Measurements from ENCODE around the gene SPRYD3.
"Not testable (repeated sequence)": the region's sequence is repeated elsewhere in the genome, so short reads cannot be mapped to it uniquely, and the experiment has no call there.

SPRYD3 gene

GRCh38 chr12:53102883-53103807 is 24.0 kb upstream of the SPRYD3 start, which contains the start of gene SOAT2:
TSS of gene SOAT2 (plus strand) at chr12:53103486. CDS start at chr12:53103578, 92 bp downstream.
- DNase-seq (ENCODE audit: low read depth in 4 of 4, low spot score in 1 of 4), result peak in 2 of 4 experiments; percentile 25 to 32

- DNase-seq (ENCODE audit: low read depth in 4 of 4, low spot score in 1 of 4), result no peak
Observed at GRCh38 chr12:53101931-53102781, 23.0 kb upstream of the SPRYD3 start.

- DNase-seq (ENCODE audit: low read depth in 4 of 4, low spot score in 1 of 4), result no peak
Observed at GRCh38 chr12:53101266-53101665, 22.1 kb upstream of the SPRYD3 start.

GRCh38 chr12:53100466-53101151 is 21.4 kb upstream of the SPRYD3 start:
- DNase-seq (ENCODE audit: low read depth in 4 of 4, low spot score in 1 of 4), result no peak

GRCh38 chr12:53099071-53099882 is 20.1 kb upstream of the SPRYD3 start:
- DNase-seq (ENCODE audit: low read depth in 4 of 4, low spot score in 1 of 4), result peak; percentile 78 to 84 (median 82)

GRCh38 chr12:53098354-53098981 is 19.3 kb upstream of the SPRYD3 start:
- no peak for DNase-seq (ENCODE audit: low read depth in 4 of 4, low spot score in 1 of 4)

GRCh38 chr12:53097564-53098353 is 18.6 kb upstream of the SPRYD3 start, which contains the start of gene IGFBP6:
TSS of gene IGFBP6 (plus strand) at chr12:53097667. CDS start at chr12:53097718, 51 bp downstream.
- peak in 2 of 4 experiments; percentile 37 to 61 for DNase-seq (ENCODE audit: low read depth in 4 of 4, low spot score in 1 of 4)

GRCh38 chr12:53097207-53097563 is 18.0 kb upstream of the SPRYD3 start:
- no peak for DNase-seq (ENCODE audit: low read depth in 4 of 4, low spot score in 1 of 4)

- no peak for DNase-seq (ENCODE audit: low read depth in 4 of 4, low spot score in 1 of 4)
Observed at GRCh38 chr12:53096759-53097158, 17.6 kb upstream of the SPRYD3 start.

- no peak for DNase-seq (ENCODE audit: low read depth in 4 of 4, low spot score in 1 of 4)
Observed at GRCh38 chr12:53096089-53096741, 17.0 kb upstream of the SPRYD3 start.

GRCh38 chr12:53095596-53095895 is 16.4 kb upstream of the SPRYD3 start:
- DNase-seq (ENCODE audit: low read depth in 4 of 4, low spot score in 1 of 4), result not testable (repeated sequence)

- DNase-seq (ENCODE audit: low read depth in 4 of 4, low spot score in 1 of 4), result not testable (repeated sequence)
Observed at GRCh38 chr12:53094796-53095595, 15.8 kb upstream of the SPRYD3 start.

GRCh38 chr12:53094394-53094787 is 15.2 kb upstream of the SPRYD3 start:
- no peak for DNase-seq (ENCODE audit: low read depth in 4 of 4, low spot score in 1 of 4)

GRCh38 chr12:53093777-53094393 is 14.7 kb upstream of the SPRYD3 start:
- no peak for DNase-seq (ENCODE audit: low read depth in 4 of 4, low spot score in 1 of 4)

- DNase-seq (ENCODE audit: low read depth in 4 of 4, low spot score in 1 of 4), result no peak
Observed at GRCh38 chr12:53091756-53092155, 12.6 kb upstream of the SPRYD3 start.

- no peak for DNase-seq (ENCODE audit: low read depth in 4 of 4, low spot score in 1 of 4)
Observed at GRCh38 chr12:53090554-53090953, 11.4 kb upstream of the SPRYD3 start.

- DNase-seq (ENCODE audit: low read depth in 4 of 4, low spot score in 1 of 4), result no peak
Observed at GRCh38 chr12:53090105-53090504, 10.9 kb upstream of the SPRYD3 start.
